ENCODE data around the gene C1orf159. TPM values are rescaled to one million over a fixed set of nuclear protein-coding genes. Genes with fewer than 3 reads are reported as not detected.

The C1orf159 gene
- total and polyA plus RNA-seq, 9 of the 15 experiments (the other 6 are each of a cell fraction or from before 2014, with no cell fraction given), result 0.28 to 54.9 (median 10.6) TPM

- TF ChIP-seq BCLAF1 (IDR thresholded peaks at IDR 0.05; ENCODE audit: borderline replicate concordance in 1 of 2, control insufficient read depth in 1 of 2, low read depth in 2 of 2, low read length in 1 of 2), result no peak
- no peak for TF ChIP-seq ILF3 (IDR thresholded peaks at IDR 0.05; ENCODE audit: borderline replicate concordance)
- TF ChIP-seq E2F3 (CRISPR knock-in tag; IDR thresholded peaks at IDR 0.05), result no peak
- TF ChIP-seq ARID1B (IDR thresholded peaks at IDR 0.05), result peak; percentile 73
- TF ChIP-seq COPS2 (conservative IDR thresholded peaks at IDR 0.05), result no peak
- TF ChIP-seq, protein P1, sequence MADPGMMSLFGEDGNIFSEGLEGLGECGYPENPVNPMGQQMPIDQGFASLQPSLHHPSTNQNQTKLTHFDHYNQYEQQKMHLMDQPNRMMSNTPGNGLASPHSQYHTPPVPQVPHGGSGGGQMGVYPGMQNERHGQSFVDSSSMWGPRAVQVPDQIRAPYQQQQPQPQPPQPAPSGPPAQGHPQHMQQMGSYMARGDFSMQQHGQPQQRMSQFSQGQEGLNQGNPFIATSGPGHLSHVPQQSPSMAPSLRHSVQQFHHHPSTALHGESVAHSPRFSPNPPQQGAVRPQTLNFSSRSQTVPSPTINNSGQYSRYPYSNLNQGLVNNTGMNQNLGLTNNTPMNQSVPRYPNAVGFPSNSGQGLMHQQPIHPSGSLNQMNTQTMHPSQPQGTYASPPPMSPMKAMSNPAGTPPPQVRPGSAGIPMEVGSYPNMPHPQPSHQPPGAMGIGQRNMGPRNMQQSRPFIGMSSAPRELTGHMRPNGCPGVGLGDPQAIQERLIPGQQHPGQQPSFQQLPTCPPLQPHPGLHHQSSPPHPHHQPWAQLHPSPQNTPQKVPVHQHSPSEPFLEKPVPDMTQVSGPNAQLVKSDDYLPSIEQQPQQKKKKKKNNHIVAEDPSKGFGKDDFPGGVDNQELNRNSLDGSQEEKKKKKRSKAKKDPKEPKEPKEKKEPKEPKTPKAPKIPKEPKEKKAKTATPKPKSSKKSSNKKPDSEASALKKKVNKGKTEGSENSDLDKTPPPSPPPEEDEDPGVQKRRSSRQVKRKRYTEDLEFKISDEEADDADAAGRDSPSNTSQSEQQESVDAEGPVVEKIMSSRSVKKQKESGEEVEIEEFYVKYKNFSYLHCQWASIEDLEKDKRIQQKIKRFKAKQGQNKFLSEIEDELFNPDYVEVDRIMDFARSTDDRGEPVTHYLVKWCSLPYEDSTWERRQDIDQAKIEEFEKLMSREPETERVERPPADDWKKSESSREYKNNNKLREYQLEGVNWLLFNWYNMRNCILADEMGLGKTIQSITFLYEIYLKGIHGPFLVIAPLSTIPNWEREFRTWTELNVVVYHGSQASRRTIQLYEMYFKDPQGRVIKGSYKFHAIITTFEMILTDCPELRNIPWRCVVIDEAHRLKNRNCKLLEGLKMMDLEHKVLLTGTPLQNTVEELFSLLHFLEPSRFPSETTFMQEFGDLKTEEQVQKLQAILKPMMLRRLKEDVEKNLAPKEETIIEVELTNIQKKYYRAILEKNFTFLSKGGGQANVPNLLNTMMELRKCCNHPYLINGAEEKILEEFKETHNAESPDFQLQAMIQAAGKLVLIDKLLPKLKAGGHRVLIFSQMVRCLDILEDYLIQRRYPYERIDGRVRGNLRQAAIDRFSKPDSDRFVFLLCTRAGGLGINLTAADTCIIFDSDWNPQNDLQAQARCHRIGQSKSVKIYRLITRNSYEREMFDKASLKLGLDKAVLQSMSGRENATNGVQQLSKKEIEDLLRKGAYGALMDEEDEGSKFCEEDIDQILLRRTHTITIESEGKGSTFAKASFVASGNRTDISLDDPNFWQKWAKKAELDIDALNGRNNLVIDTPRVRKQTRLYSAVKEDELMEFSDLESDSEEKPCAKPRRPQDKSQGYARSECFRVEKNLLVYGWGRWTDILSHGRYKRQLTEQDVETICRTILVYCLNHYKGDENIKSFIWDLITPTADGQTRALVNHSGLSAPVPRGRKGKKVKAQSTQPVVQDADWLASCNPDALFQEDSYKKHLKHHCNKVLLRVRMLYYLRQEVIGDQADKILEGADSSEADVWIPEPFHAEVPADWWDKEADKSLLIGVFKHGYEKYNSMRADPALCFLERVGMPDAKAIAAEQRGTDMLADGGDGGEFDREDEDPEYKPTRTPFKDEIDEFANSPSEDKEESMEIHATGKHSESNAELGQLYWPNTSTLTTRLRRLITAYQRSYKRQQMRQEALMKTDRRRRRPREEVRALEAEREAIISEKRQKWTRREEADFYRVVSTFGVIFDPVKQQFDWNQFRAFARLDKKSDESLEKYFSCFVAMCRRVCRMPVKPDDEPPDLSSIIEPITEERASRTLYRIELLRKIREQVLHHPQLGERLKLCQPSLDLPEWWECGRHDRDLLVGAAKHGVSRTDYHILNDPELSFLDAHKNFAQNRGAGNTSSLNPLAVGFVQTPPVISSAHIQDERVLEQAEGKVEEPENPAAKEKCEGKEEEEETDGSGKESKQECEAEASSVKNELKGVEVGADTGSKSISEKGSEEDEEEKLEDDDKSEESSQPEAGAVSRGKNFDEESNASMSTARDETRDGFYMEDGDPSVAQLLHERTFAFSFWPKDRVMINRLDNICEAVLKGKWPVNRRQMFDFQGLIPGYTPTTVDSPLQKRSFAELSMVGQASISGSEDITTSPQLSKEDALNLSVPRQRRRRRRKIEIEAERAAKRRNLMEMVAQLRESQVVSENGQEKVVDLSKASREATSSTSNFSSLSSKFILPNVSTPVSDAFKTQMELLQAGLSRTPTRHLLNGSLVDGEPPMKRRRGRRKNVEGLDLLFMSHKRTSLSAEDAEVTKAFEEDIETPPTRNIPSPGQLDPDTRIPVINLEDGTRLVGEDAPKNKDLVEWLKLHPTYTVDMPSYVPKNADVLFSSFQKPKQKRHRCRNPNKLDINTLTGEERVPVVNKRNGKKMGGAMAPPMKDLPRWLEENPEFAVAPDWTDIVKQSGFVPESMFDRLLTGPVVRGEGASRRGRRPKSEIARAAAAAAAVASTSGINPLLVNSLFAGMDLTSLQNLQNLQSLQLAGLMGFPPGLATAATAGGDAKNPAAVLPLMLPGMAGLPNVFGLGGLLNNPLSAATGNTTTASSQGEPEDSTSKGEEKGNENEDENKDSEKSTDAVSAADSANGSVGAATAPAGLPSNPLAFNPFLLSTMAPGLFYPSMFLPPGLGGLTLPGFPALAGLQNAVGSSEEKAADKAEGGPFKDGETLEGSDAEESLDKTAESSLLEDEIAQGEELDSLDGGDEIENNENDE (IDR thresholded peaks at IDR 0.05; ENCODE audit: low read depth, low read length), result no peak
- TF ChIP-seq KLF6 (CRISPR knock-in tag; IDR thresholded peaks at IDR 0.05; ENCODE audit: borderline replicate concordance), result no peak
- TF ChIP-seq GTF2A2 (tag; IDR thresholded peaks at IDR 0.05), result no peak
- no peak for TF ChIP-seq HBP1 (CRISPR knock-in tag; IDR thresholded peaks at IDR 0.05)
- no peak for TF ChIP-seq ZNF507 (tag; conservative IDR thresholded peaks at IDR 0.05)
- TF ChIP-seq ETV6 (IDR thresholded peaks at IDR 0.05; ENCODE audit: borderline replicate concordance in 1 of 2, low read depth in 2 of 2, low read length in 1 of 2), result no peak
- TF ChIP-seq ETV6 (CRISPR knock-in tag; IDR thresholded peaks at IDR 0.05; ENCODE audit: borderline replicate concordance), result no peak
- no peak for TF ChIP-seq EZH2 (IDR thresholded peaks at IDR 0.05; ENCODE audit: borderline replicate concordance, low read depth, low read length)
These were observed 6.1 kb downstream of the C1orf159 start (continued) for GRCh38 chr1:1109743-1110142.
